HG03280 (cell line): ENCODE results near the gene PCDHGA2.
"Not testable (repeated sequence)": the region's sequence is repeated elsewhere in the genome, so short reads cannot be mapped to it uniquely, and the experiment has no call there.

Source experiments
- ATAC-seq: cut with Tn5 transposase; IDR thresholded peaks from one replicate; pipeline ENCODE4 v1.9.1; 2021; ENCODE audit warnings: mild to moderate bottlenecking, moderate library complexity; ENCODE audit not compliant: unreplicated experiment

The PCDHGA2 gene

DNA sequence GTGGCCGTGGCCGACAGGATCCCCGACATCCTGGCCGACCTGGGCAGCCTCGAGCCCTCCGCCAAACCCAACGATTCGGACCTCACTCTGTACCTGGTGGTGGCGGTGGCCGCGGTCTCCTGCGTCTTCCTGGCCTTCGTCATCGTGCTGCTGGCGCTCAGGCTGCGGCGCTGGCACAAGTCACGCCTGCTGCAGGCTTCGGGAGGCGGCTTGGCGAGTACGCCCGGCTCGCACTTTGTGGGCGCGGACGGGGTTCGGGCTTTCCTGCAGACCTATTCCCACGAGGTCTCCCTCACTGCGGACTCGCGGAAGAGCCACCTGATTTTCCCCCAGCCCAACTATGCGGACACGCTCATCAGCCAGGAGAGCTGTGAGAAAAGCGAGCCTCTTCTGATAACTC, 7.5 kb downstream of the PCDHGA2 start:
- not testable (repeated sequence) for ATAC-seq

DNA sequence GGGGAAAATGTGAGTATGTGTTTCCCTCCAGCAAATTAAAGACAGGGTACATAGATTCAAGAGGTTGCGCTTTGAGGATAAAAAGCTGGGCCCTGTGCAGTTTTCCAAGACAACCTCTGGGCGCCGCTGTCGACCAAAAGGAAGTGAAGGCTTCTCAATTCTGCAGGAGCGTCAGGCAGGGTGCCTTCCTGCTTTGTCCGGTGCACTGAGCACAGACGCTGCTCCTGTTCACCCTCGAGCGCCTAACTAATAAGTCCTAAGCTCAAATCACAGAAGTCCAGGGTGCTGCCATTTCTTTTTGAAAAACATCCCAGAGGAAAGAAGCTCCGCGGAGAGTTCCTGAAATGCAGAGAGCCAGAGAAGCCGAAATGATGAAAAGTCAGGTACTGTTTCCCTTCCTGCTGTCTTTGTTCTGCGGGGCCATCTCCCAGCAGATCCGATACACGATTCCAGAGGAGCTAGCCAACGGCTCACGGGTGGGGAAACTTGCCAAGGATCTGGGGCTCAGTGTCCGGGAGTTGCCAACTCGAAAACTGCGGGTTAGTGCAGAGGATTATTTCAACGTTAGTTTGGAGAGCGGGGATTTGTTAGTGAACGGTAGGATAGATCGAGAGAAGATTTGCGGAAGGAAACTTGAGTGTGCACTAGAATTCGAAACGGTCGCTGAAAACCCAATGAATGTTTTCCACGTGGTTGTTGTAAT, 11.5 kb downstream of the PCDHGA2 start, which contains the start of gene PCDHGB1:
Gene PCDHGB1, plus strand, starts transcription at position 183 of the 703 bp plus-strand sequence. Its CDS starts 162 bp downstream, at position 345.
- peak; percentile 51 for ATAC-seq

DNA sequence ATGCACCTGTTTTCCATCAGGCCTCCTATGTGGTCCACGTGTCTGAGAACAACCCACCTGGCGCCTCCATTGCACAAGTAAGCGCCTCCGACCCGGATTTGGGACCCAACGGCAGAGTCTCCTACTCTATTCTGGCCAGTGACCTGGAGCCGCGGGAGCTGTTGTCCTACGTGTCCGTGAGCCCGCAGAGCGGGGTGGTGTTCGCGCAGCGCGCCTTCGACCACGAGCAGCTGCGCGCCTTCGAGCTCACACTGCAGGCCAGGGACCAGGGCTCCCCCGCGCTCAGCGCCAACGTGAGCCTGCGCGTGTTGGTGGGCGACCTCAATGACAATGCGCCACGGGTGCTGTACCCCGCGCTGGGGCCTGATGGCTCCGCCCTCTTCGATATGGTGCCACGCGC, 13.0 kb downstream of the PCDHGA2 start:
- ATAC-seq, result no peak

DNA sequence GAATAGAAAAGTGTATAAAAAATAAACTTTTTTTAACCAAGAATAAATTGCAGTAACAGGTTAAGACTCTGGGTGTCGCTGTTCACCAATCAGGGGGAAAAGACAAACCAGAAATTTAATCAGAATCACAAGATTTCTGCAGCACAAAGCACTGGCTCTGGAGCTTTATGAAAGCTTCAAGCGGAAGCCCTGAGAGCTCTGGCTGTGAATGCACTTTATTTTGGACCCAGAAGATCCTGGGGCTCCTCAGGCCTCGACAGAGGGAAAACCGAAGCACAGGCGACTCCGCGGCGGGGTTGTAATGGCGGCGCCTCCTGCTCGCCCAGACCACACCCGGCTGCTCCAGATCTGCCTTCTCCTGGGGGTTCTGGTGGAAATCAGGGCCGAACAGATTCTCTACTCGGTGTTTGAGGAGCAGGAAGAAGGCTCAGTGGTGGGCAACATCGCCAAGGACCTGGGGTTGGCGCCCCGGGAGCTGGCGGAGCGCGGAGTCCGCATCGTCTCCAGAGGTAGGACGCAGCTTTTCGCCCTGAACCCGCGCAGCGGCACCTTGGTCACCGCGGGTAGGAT, 16.4 kb downstream of the PCDHGA2 start, which contains the start of gene PCDHGA4:
Gene PCDHGA4, plus strand, starts transcription at position 122 of the 570 bp plus-strand sequence. Its CDS starts 87 bp downstream, at position 209.
- ATAC-seq, result no peak

DNA sequence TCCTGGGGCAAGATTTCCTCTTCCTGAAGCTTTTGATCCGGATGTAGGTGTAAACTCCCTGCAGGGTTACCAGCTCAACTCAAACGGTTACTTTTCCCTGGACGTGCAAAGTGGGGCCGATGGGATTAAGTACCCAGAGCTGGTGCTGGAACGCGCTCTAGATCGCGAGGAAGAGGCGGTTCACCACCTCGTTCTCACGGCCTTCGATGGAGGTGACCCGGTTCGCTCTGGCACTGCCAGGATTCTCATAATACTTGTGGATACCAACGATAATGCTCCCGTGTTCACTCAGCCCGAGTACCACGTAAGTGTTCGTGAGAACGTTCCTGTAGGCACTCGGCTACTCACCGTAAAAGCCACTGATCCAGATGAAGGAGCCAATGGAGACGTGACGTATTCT, 17.1 kb downstream of the PCDHGA2 start:
- ATAC-seq, result no peak

DNA sequence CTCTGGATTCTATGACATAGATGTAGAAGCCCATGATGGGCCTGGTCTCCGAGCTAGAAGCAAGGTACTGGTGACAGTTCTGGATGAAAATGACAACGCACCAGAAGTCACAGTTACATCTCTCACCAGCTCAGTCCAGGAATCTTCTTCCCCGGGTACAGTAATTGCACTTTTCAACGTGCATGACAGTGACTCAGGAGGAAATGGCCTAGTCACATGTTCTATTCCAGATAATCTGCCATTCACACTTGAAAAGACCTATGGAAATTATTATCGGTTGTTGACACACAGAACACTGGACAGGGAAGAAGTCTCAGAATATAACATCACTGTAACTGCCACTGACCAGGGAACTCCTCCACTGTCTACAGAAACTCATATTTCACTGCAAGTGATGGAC, 17.6 kb downstream of the PCDHGA2 start:
- no peak for ATAC-seq

DNA sequence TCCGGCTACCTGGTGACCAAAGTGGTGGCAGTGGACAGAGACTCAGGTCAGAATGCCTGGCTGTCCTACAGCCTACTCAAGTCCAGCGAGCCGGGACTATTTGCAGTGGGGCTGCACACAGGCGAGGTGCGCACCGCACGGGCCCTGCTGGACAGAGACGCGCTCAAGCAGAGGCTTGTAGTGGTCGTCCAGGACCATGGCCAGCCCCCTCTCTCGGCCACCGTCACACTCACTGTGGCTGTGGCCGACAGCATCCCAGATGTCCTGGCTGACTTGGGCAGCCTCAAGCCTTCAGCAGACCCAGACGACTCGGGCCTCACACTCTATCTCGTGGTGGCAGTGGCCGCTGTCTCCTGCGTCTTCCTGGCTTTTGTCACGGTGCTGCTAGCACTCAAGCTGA, 18.4 kb downstream of the PCDHGA2 start:
- no peak for ATAC-seq

DNA sequence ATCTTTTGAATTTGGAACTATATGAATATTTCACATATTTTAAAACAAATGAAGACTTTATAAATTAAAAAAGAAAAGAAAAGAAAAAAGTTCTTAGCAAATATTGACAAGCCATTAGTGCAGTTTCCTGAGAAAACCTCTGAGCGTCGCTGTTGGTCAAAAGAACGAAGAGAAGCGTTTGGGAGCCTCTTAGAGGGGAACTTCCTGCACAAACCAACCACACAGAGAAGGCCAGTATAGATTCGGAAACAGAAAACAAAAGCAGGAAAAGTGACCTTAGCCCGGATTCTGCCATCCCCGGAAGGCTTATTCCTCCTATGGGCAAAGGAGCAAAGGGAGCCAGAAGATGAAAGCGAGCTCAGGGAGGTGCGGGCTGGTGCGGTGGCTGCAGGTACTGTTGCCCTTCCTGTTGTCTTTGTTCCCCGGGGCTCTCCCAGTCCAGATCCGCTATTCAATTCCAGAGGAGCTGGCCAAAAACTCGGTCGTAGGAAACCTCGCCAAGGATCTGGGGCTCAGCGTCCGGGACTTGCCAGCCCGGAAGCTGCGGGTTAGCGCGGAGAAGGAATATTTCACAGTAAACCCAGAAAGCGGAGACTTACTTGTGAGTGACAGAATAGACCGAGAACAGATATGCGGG, 21.3 kb downstream of the PCDHGA2 start, which contains the start of gene PCDHGB2:
Gene PCDHGB2, plus strand, starts transcription at position 205 of the 637 bp plus-strand sequence. Its CDS starts 142 bp downstream, at position 347.
- peak; percentile 69 for ATAC-seq

DNA sequence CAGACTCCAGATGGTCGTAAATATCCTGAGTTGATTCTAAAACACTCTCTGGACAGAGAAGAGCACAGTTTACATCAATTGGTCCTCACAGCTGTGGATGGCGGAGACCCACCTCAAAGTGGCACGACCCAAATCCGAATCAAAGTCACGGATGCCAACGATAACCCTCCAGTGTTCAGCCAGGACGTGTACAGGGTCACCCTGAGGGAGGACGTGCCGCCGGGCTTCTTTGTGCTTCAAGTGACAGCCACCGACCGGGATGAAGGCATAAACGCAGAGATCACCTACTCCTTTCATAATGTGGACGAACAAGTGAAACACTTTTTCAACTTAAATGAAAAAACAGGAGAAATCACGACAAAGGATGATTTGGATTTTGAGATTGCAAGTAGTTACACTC, 22.1 kb downstream of the PCDHGA2 start:
- no peak for ATAC-seq

DNA sequence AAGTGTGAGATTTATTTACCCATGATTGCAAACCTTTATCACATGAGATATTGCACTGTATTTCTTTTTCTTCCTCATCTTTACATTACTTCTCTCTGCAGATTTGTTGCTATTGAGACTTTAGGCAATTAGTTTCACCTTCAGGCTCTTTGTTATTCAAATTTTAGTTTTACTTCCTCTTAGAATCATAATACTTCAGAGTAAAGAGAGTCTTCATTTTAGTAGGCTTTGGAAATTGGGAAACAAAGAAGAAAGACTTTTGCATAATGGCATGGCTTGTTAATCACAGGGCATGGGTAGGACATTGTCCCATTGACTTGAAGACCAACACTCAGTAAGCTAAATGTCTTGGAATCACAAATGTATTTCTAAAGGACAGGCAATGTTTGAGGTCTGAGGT, 24.2 kb downstream of the PCDHGA2 start:
- no peak for ATAC-seq

DNA sequence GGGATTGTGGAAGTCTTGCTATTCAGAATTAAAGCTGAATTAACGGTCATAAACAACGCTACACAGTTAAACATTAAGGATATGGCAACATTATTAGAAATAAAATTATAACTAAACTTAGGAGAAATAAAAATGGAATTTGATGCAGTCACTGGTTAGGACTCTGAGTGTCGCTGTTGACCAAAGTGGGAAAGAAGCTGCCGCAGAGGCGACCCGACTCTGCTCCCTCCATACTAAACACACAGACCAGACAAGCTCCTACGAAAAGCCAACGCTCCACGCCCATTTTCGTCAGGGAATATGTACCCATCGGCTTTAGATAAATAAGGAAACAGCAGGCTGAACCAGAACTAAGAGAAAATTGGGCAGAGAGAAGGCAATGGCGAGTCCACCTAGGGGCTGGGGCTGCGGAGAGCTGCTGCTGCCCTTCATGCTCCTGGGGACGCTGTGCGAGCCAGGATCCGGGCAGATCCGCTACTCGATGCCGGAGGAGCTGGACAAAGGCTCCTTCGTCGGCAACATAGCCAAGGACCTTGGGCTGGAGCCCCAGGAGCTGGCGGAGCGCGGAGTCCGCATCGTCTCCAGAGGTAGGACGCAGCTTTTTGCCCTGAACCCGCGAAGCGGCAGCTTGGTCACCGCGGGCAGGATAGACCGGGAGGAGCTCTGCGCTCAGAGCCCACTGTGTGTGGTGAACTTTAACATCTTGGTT, 25.5 kb downstream of the PCDHGA2 start, which contains the start of gene PCDHGA5:
Gene PCDHGA5, plus strand, starts transcription at position 211 of the 709 bp plus-strand sequence. Its CDS starts 169 bp downstream, at position 380.
- ATAC-seq, result no peak

DNA sequence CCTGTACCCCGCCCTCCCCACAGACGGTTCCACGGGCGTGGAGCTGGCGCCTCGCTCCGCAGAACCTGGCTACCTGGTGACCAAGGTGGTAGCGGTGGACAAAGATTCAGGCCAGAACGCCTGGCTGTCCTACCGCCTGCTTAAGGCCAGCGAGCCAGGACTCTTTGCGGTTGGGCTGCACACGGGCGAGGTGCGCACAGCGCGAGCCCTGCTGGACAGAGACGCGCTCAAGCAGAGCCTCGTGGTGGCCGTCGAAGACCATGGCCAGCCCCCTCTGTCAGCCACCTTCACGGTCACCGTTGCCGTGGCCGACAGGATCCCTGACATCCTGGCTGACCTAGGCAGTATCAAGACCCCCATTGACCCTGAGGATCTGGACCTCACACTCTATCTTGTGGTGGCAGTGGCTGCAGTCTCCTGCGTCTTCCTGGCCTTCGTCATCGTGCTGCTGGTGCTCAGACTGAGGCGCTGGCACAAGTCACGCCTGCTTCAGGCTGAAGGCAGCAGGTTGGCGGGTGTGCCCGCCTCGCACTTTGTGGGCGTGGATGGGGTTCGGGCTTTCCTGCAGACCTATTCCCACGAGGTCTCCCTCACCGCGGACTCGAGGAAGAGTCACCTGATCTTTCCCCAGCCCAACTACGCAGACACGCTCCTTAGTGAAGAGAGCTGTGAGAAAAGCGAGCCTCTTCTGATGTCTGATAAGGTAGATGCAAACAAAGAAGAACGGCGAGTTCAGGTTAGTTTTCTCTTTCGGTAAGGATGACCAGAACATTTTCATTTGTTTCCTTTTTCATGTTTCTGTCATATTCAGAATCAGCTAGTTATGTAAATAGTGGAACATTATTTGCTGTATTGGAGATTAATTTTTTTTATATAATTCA, 27.7 kb downstream of the PCDHGA2 start:
- ATAC-seq, result no peak

DNA sequence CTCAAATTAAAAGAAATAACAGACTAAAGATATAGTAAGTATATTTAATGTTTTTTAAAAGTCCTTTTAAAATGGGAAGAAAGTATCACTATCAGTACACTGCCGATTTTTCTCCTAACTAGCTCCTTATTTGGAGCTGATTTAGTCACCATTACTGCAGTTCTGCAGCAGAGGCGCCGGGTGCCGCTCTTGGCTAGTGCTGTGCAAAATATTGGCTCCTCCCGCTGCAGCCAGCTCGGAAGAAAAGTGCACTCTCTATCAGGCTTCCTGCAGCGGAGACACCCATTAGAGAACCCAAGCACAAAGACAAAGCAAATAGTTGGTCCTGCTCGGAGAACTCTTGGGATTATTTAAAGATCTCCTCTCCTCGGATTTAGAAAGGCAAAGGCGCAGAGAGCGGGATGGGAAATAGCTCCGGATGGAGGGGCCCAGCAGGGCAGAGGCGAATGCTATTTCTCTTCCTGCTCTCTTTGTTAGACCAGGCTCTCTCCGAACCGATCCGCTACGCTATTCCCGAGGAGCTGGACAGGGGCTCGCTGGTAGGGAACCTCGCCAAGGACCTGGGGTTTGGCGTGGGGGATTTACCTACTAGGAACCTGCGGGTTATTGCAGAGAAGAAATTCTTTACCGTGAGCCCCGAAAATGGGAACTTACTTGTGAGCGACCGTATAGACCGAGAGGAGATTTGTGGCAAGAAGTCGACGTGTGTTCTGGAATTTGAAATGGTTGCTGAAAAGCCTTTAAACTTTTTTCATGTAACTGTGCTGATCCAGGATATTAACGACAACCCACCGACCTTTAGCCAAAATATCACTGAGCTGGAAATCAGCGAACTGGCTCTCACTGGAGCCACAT, 31.7 kb downstream of the PCDHGA2 start, which contains the start of gene PCDHGB3:
Gene PCDHGB3, plus strand, starts transcription at position 249 of the 855 bp plus-strand sequence. Its CDS starts 153 bp downstream, at position 402.
- ATAC-seq, result no peak

DNA sequence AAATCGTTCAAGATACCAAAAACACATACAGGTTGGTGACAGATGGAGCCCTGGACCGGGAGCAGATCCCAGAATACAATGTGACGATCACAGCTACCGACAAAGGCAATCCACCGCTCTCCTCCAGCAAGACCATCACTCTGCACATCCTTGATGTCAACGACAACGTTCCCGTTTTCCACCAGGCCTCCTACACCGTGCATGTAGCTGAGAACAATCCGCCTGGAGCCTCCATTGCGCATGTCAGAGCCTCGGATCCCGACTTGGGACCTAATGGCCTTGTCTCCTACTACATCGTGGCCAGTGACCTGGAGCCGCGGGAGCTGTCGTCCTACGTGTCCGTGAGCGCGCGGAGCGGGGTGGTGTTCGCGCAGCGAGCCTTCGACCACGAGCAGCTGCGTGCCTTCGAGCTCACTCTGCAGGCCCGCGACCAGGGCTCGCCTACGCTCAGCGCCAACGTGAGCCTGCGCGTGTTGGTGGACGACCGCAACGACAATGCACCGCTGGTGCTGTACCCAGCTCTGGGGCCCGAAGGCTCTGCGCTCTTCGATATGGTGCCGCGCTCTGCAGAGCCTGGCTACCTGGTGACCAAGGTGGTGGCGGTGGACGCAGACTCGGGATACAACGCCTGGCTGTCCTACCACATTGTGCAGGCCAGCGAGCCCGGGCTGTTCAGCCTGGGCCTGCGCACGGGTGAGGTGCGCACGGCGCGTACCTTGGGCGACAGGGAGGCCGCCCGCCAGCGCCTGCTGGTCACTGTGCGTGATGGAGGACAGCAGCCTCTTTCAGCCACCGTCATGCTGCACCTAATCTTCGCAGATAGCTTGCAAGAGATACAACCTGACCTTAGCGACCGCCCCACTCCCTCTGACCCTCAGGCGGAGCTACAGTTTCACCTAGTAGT, 33.3 kb downstream of the PCDHGA2 start:
- ATAC-seq, result no peak

DNA sequence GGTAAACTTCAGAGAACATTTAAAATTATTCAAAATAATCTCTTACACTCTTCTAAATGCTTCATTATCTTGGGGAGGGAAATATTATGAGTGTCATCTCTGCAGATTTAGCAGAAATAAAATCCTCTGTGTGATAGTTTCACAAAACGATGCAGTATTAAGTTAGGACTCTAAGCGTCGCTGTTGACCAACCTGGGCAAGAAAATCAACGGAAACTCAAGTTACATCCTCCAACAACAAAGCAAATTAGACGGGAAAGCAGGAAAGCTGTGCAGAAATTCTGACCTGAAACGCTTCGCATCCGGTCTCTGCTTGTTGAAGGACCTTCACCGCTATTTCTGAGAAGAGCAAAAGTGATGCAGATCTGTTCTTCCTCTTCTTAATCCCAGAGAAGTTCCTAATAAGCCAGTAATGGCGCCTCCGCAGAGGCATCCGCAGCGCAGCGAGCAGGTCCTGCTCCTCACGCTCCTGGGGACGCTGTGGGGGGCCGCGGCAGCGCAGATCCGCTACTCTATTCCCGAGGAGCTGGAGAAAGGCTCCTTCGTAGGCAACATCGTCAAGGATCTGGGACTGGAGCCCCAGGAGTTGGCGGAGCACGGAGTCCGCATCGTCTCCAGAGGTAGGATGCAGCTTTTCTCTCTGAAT, 35.2 kb downstream of the PCDHGA2 start, which contains the start of gene PCDHGA6:
Gene PCDHGA6, plus strand, starts transcription at position 219 of the 645 bp plus-strand sequence. Its CDS starts 193 bp downstream, at position 412.
- ATAC-seq, result no peak

DNA sequence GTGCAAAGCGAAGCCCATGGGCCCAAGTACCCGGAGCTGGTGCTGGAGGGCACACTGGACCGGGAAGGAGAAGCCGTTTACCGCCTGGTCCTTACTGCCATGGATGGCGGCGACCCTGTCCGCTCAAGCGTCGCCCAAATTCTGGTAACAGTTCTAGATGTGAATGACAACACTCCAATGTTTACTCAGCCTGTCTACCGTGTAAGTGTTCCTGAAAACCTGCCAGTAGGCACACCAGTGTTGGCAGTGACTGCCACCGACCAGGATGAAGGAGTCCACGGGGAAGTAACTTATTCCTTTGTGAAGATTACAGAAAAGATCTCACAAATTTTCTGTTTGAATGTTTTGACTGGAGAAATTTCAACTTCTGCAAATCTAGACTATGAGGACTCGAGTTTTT, 36.1 kb downstream of the PCDHGA2 start:
- no peak for ATAC-seq

DNA sequence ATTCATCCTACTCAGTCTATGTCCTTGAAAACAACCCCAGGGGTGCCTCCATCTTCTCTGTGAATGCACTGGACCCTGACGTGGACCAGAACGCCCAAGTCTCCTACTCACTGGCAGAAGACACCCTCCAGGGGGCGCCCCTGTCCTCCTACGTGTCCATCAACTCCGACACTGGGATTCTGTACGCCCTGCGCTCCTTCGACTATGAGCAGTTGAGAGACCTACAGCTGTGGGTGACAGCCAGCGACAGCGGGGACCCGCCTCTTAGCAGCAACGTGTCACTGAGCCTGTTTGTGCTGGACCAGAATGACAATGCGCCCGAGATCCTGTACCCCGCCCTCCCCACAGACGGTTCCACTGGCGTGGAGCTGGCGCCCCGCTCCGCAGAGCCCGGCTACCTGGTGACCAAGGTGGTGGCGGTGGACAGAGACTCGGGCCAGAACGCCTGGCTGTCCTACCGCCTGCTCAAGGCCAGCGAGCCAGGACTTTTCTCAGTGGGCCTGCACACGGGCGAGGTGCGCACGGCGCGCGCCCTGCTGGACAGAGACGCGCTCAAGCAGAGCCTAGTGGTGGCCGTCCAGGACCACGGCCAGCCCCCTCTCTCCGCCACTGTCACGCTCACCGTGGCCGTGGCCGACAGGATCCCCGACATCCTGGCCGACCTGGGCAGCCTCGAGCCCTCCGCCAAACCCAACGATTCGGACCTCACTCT, 37.0 kb downstream of the PCDHGA2 start:
- not testable (repeated sequence) for ATAC-seq
